Effector memory CD8-positive, alpha-beta T cell (primary cell): ENCODE results near the gene C11orf98.

Source experiments
- ATAC-seq: fragments of 150-1000 bp; cut with Tn5 transposase; replicated peaks from 2 replicates; pipeline ENCODE4 v1.10.0; 2021; ENCODE audit warnings: mild to moderate bottlenecking, moderate library complexity
- DNase-seq, 3 experiments: peaks; one replicate each; pipeline ENCODE4 v3.0.0; 2021
- H3K27ac Mint-ChIP-seq, 2 donors: one replicate each; pipeline ENCODE4 v1.8.0; 2022; ENCODE audit warnings: mild to moderate bottlenecking in 2 of 2, mixed read lengths in 2 of 2, moderate library complexity in 2 of 2
- H3K27me3 Mint-ChIP-seq, 2 donors: one replicate each; pipeline ENCODE4 v1.8.0; 2022; ENCODE audit warnings: mixed read lengths in 2 of 2
- H3K36me3 Mint-ChIP-seq: one replicate; pipeline ENCODE4 v1.8.0; 2022; ENCODE audit warnings: mild to moderate bottlenecking, moderate library complexity, mixed read lengths; ENCODE audit not compliant: insufficient read depth
- H3K4me1 Mint-ChIP-seq, 2 donors: one replicate each; pipeline ENCODE4 v1.8.0; 2022; ENCODE audit warnings: low read depth in 2 of 2, mixed read lengths in 2 of 2
- H3K4me3 Mint-ChIP-seq, 2 donors: one replicate each; pipeline ENCODE4 v1.8.0; 2022; ENCODE audit warnings: mild to moderate bottlenecking in 2 of 2, mixed read lengths in 2 of 2, moderate library complexity in 2 of 2
- H3K9me3 Mint-ChIP-seq, 2 donors: one replicate each; pipeline ENCODE4 v1.8.0; 2022; ENCODE audit warnings: mixed read lengths in 2 of 2
- total RNA-seq, 9 experiments: gene quantifications; one replicate each; lab custom pipeline; 2026; lab: John Stamatoyannopoulos, UW

C11orf98 gene
- total RNA-seq, result 0 to 0.39 (median 0.10) reads per million in 9 experiments

DNA sequence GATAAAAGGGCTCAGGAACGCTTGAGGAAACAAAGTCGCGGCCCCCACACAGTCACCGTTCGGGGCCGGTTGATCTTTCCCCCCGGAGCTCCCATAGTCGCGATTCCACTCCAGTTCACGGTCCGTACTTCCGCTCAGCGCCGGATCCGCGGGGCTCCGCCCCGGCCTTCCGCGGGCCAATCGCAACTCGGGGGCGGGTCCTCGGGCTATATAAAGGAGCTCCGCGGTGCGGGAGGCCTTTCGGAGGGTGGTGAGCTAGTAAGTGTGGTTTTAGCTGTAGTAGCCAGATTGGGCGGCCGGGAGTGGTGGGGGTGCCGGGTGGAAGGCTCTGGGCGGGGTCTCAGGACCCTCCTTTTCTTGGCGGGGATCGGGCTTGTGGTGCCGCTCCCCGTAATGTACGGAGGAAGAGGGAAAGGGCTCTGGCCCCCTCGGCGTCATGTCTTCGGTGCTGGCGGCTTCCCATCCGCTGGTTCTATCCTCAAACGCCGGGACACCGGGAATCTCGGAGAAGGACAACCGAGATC lies at the start of gene C11orf98, which contains the start of gene CSKMT:
Gene C11orf98 (minus strand): TSS at position 136 of the 524 bp plus-strand sequence. CDS start 41 bp downstream, at position 95.
Gene CSKMT (plus strand): TSS at position 238 of the 524 bp plus-strand sequence. CDS start 568 bp downstream, outside the sequence.
- Mint-ChIP-seq H3K4me3 (peak within 1 kb of the TSS; percentile 95 to 96), H3K27ac (peak within 1 kb of the TSS; percentile 96 to 98), H3K9me3 (no peaks in the 10 kb centered on the region), H3K4me1 (peaks cover 17 to 28% of the 10 kb centered on the region in 2 donors), H3K27me3 (no peaks in the 10 kb centered on the region), H3K36me3 (peaks cover 39% of the 10 kb centered on the region)
- peak; percentile 96 to 97 (median 97) for DNase-seq
- ATAC-seq, result peak; percentile 88

GRCh38 chr11:62713343-62713742 lies 48.3 kb upstream of the C11orf98 start:
- no peak for DNase-seq
- ATAC-seq, result no peak
- no peak overlapping the region for H3K27ac Mint-ChIP-seq
- H3K36me3 Mint-ChIP-seq, result peaks cover 96% of the 10 kb centered on the region
- H3K27me3 Mint-ChIP-seq, result no peaks in the 10 kb centered on the region
- peaks cover 17 to 36% of the 10 kb centered on the region in 2 donors for H3K4me1 Mint-ChIP-seq
- H3K4me3 Mint-ChIP-seq, result no peak overlapping the region
- no peaks in the 10 kb centered on the region for H3K9me3 Mint-ChIP-seq

- ATAC-seq (no peak), DNase-seq (no peak)
- no peak overlapping the region for H3K4me3 Mint-ChIP-seq
- H3K4me1 Mint-ChIP-seq, result peaks cover 19 to 31% of the 10 kb centered on the region in 2 donors
- H3K27me3 Mint-ChIP-seq, result no peaks in the 10 kb centered on the region
- no peaks in the 10 kb centered on the region for H3K9me3 Mint-ChIP-seq
- peaks cover 91% of the 10 kb centered on the region for H3K36me3 Mint-ChIP-seq
- peak overlapping the region in 1 of 2 donors; percentile 61 for H3K27ac Mint-ChIP-seq
These were observed 47.9 kb upstream of the C11orf98 start for GRCh38 chr11:62712861-62713260.

- H3K4me3 Mint-ChIP-seq, result no peak overlapping the region
- peaks cover 86% of the 10 kb centered on the region for H3K36me3 Mint-ChIP-seq
- peak overlapping the region in 1 of 2 donors; percentile 61 for H3K27ac Mint-ChIP-seq
- DNase-seq (no peak), ATAC-seq (no peak)
- no peaks in the 10 kb centered on the region for H3K9me3 Mint-ChIP-seq
- H3K27me3 Mint-ChIP-seq, result no peaks in the 10 kb centered on the region
- H3K4me1 Mint-ChIP-seq, result peaks cover 20 to 30% of the 10 kb centered on the region in 2 donors
These were observed 47.3 kb upstream of the C11orf98 start for GRCh38 chr11:62712276-62712812.

GRCh38 chr11:62710001-62710345 lies 45.0 kb upstream of the C11orf98 start:
- peaks cover 79% of the 10 kb centered on the region for H3K36me3 Mint-ChIP-seq
- H3K27ac Mint-ChIP-seq, result peak overlapping the region; percentile 94 to 95
- ATAC-seq (no peak), DNase-seq (no peak)
- peaks cover 35 to 38% of the 10 kb centered on the region in 2 donors for H3K4me1 Mint-ChIP-seq
- H3K4me3 Mint-ChIP-seq, result peak overlapping the region; percentile 87 to 90
- H3K27me3 Mint-ChIP-seq, result no peaks in the 10 kb centered on the region
- no peaks in the 10 kb centered on the region for H3K9me3 Mint-ChIP-seq

GRCh38 chr11:62709247-62710000 lies 44.4 kb upstream of the C11orf98 start:
- peak; percentile 96 to 97 (median 96) for DNase-seq
- peaks cover 73% of the 10 kb centered on the region for H3K36me3 Mint-ChIP-seq
- no peaks in the 10 kb centered on the region for H3K9me3 Mint-ChIP-seq

GRCh38 chr11:62708793-62709192 lies 43.8 kb upstream of the C11orf98 start:
- Mint-ChIP-seq H3K27ac (peak overlapping the region; percentile 94 to 95), H3K36me3 (peaks cover 68% of the 10 kb centered on the region), H3K9me3 (no peaks in the 10 kb centered on the region), H3K4me1 (peaks cover 35% of the 10 kb centered on the region in 2 donors), H3K4me3 (peak overlapping the region; percentile 87 to 90), H3K27me3 (no peaks in the 10 kb centered on the region)
- peak; percentile 13 for ATAC-seq
- peak in 1 of 3 experiments; percentile 24 for DNase-seq

More at GRCh38 chr11:62709247-62710000, 44.4 kb upstream of the C11orf98 start:
- ATAC-seq, result peak; percentile 76
- Mint-ChIP-seq H3K27me3 (no peaks in the 10 kb centered on the region), H3K4me1 (peaks cover 35 to 37% of the 10 kb centered on the region in 2 donors), H3K27ac (peak overlapping the region; percentile 94 to 95), H3K4me3 (peak overlapping the region; percentile 87 to 90)

- Mint-ChIP-seq H3K4me3 (peak overlapping the region; percentile 87 to 90), H3K27me3 (no peaks in the 10 kb centered on the region), H3K36me3 (peaks cover 64% of the 10 kb centered on the region), H3K4me1 (peaks cover 31 to 35% of the 10 kb centered on the region in 2 donors), H3K9me3 (no peaks in the 10 kb centered on the region), H3K27ac (peak overlapping the region; percentile 94 to 95)
- ATAC-seq (no peak), DNase-seq (no peak)
These were observed 43.4 kb upstream of the C11orf98 start for GRCh38 chr11:62708392-62708791.

- no peaks in the 10 kb centered on the region for H3K9me3 Mint-ChIP-seq
These were observed 42.4 kb upstream of the C11orf98 start, which contains the start of the genes BSCL2 and GNG3 for GRCh38 chr11:62707277-62707861. Gene BSCL2, minus strand, starts transcription at chr11:62707424. Its CDS starts 229 bp downstream, at chr11:62707195. Gene GNG3, plus strand, starts transcription at chr11:62707676. Its CDS starts 620 bp downstream, at chr11:62708296.

GRCh38 chr11:62706850-62707247 lies 41.8 kb upstream of the C11orf98 start:
- peak overlapping the region; percentile 88 to 89 for H3K4me3 Mint-ChIP-seq
- H3K36me3 Mint-ChIP-seq, result peaks cover 51% of the 10 kb centered on the region
- no peaks in the 10 kb centered on the region for H3K27me3 Mint-ChIP-seq
- DNase-seq (no peak), ATAC-seq (no peak)
- H3K4me1 Mint-ChIP-seq, result peaks cover 29 to 35% of the 10 kb centered on the region in 2 donors
- peak overlapping the region in 1 of 2 donors; percentile 32 for H3K27ac Mint-ChIP-seq
- no peaks in the 10 kb centered on the region for H3K9me3 Mint-ChIP-seq

More at GRCh38 chr11:62707277-62707861, 42.4 kb upstream of the C11orf98 start, which contains the start of the genes BSCL2 and GNG3:
- Mint-ChIP-seq H3K36me3 (peaks cover 53% of the 10 kb centered on the region), H3K27ac (peak within 1 kb of the TSS; percentile 94 to 95), H3K4me3 (peak within 1 kb of the TSS; percentile 89 to 90), H3K4me1 (peaks cover 29 to 35% of the 10 kb centered on the region in 2 donors), H3K27me3 (no peaks in the 10 kb centered on the region)
- no peak for DNase-seq
- no peak for ATAC-seq

DNA sequence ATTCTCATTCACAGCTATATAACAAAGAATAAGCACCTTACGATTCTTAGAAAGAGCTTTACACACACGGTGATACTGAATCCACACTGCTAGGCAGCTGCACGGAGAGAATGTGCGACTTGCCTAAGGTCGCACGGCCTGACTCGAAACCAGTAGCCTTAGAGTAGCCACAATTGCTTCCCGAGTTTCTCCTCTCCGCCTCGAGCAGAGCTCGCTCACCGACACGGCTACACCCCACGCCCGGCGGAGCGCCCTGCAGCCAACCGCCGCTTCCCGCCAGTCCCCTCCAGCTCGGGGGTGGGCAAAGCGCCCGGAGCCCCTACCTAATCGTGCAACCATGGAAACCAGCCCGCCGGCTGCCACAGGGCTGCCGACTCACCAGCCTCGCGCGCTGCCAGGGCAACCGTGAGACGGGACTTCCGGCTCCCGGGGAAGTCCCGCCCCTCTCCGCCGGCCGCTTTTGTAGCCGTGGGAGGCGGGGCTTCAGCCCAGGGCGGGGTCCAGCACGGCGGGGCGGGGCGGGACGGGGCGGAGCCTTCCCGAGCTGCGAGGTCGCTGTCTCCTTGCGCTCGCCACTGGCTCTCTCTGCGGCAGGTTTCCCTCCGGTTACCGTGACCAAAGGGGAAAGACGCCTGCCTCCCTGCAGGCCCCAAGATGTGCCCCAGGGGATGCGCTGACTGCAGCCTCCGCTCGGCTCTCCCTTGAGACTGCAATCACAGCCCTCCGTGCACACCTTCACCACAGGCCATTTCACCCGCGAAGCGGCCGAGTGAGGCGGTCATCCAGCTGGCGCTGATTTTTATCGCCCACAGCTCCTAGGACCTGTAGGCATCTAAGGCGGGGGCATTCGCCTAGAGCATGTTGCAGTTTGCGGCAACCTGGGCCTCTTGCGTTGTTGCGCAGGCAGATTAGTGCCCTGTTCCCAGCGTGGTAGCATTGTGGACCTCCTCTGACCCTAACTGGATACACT lies 41.2 kb upstream of the C11orf98 start:
- peak; percentile 67 for ATAC-seq
- DNase-seq, result peak; percentile 88 to 92 (median 90)
- no peaks in the 10 kb centered on the region for H3K27me3 Mint-ChIP-seq
- H3K4me3 Mint-ChIP-seq, result peak overlapping the region; percentile 88 to 89
- peak overlapping the region; percentile 90 for H3K27ac Mint-ChIP-seq
- H3K9me3 Mint-ChIP-seq, result no peaks in the 10 kb centered on the region
- H3K4me1 Mint-ChIP-seq, result peaks cover 29 to 35% of the 10 kb centered on the region in 2 donors
- H3K36me3 Mint-ChIP-seq, result peaks cover 48% of the 10 kb centered on the region

DNA sequence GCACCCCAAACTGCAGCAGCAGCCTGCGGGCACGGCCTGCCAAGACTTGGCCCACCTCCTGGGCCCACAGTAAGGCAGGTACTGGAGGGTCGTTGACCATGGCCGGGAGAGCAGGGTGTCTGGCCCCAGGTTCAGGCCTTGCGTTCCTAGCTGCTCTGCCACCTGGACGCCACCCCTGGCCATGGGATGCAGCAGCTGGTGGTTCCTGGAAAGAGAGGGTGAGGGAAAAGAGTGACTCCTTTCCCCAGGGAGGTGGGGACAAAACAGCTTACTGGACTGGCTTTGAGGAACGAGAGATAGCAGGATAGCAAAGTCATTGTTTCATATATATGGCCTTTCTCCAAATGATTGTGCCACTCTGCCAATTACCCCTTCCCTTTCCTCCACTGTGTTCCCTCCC lies 40.4 kb upstream of the C11orf98 start:
- ATAC-seq, result no peak
- H3K27me3 Mint-ChIP-seq, result no peaks in the 10 kb centered on the region
- H3K9me3 Mint-ChIP-seq, result no peaks in the 10 kb centered on the region
- H3K27ac Mint-ChIP-seq, result peak overlapping the region; percentile 90
- peaks cover 29 to 35% of the 10 kb centered on the region in 2 donors for H3K4me1 Mint-ChIP-seq
- H3K4me3 Mint-ChIP-seq, result peak overlapping the region; percentile 88 to 89
- H3K36me3 Mint-ChIP-seq, result peaks cover 40% of the 10 kb centered on the region
- DNase-seq, result no peak
